PC-9 (cell line): ENCODE results near the gene PLEKHA7. TPM values are rescaled to one million over a fixed set of nuclear protein-coding genes. Genes with fewer than 3 reads are reported as not detected.

Experiments
- BruUV-seq: library from RNA; stranded (reverse); fragments of 400-500 nt; replicated peaks from 2 replicates; lab custom pipeline; 2021; lab: Mats Ljungman, UMichigan
- CTCF ChIA-PET: fragments of 300-600 bp; sonication (Branson Sonifier 250); formaldehyde crosslinking; loops from one replicate; lab custom pipeline; 2022; ENCODE audit warnings: antibody characterized with exemption; lab: Charles Lee
- POLR2A ChIA-PET: fragments of 300-600 bp; sonication (Branson Sonifier 250); formaldehyde crosslinking; loops from one replicate; lab custom pipeline; 2022; ENCODE audit warnings: antibody characterized with exemption; ENCODE audit not compliant: unreplicated experiment; lab: Charles Lee
- DNase-seq, 2 experiments: peaks; one replicate each; pipeline versions ENCODE4 v3.0.0 to v3.0.0-alpha.2; 2015 to 2022; ENCODE audit warnings: mixed read lengths in 1 of 2
- H2AFZ ChIP-seq: fragments of 200-600 bp; sonication (generic); 2 replicates; pipeline ENCODE4 v1.8.1; 2017; ENCODE audit warnings: antibody characterized with exemption
- H3F3A ChIP-seq: fragments of 200-600 bp; sonication (generic); 2 replicates; pipeline ENCODE4 v1.8.1; 2017; ENCODE audit warnings: antibody characterized with exemption, mild to moderate bottlenecking, low read depth; ENCODE audit not compliant: insufficient read depth
- H3K27ac ChIP-seq: fragments of 200-600 bp; sonication (generic); 2 replicates; pipeline ENCODE4 v1.6.1; 2016; ENCODE audit warnings: mixed run types
- H3K27me3 ChIP-seq: fragments of 200-600 bp; sonication (generic); 2 replicates; pipeline ENCODE4 v1.6.1; 2016; ENCODE audit warnings: low read depth, mixed run types; ENCODE audit not compliant: insufficient read depth
- H3K36me3 ChIP-seq: fragments of 200-600 bp; sonication (generic); 2 replicates; pipeline ENCODE4 v1.6.1; 2016; ENCODE audit warnings: low read depth, mixed run types
- H3K4me1 ChIP-seq: fragments of 200-600 bp; sonication (generic); replicated peaks from 2 replicates; pipeline ENCODE4 v1.6.1; 2016; ENCODE audit warnings: mixed run types; ENCODE audit not compliant: insufficient read depth
- H3K4me2 ChIP-seq: fragments of 200-600 bp; sonication (generic); 2 replicates; pipeline ENCODE4 v1.6.1; 2017; ENCODE audit warnings: mixed run types
- H3K4me3 ChIP-seq: fragments of 200-600 bp; sonication (generic); 2 replicates; pipeline ENCODE4 v1.6.1; 2016; ENCODE audit warnings: mixed run types
- H3K79me2 ChIP-seq: fragments of 200-600 bp; sonication (generic); 2 replicates; pipeline ENCODE4 v1.6.1; 2017; ENCODE audit warnings: low read depth, mixed run types
- H3K9me2 ChIP-seq: fragments of 200-600 bp; sonication (generic); 2 replicates; pipeline ENCODE4 v1.8.1; 2017; ENCODE audit warnings: mild to moderate bottlenecking; ENCODE audit not compliant: insufficient read depth
- H3K9me3 ChIP-seq: fragments of 200-600 bp; sonication (generic); 2 replicates; pipeline ENCODE4 v1.8.1; 2016; ENCODE audit warnings: low read depth; ENCODE audit not compliant: insufficient read depth
- H4K20me1 ChIP-seq: fragments of 200-600 bp; sonication (generic); 2 replicates; pipeline ENCODE4 v1.8.1; 2017; ENCODE audit not compliant: insufficient read depth
- EZH2 ChIP-seq: fragments of 200-600 bp; sonication (generic); IDR thresholded peaks from 2 replicates; pipeline ENCODE4 v1.8.0; 2017; ENCODE audit warnings: antibody characterized with exemption, low read depth
- intact Hi-C: fragments of 100-400 bp; cut with micrococcal nuclease; formaldehyde crosslinking; loops from one replicate; pipeline ENCODE4 v1.10.0; 2022; ENCODE audit not compliant: unreplicated experiment
- total RNA-seq: library from RNA; stranded (reverse); gene quantifications from 2 replicates; pipeline ENCODE4 v1.2.3, GENCODE V29; 2021
- TF ChIP-seq, protein P1 (sequence below): fragments of 200-600 bp; sonication (generic); conservative IDR thresholded peaks from 2 replicates; pipeline ENCODE4 v1.6.1; 2017; ENCODE audit warnings: mixed run types, antibody characterized with exemption, mild to moderate bottlenecking, moderate library complexity

PLEKHA7 gene
- total RNA-seq, 1 experiment from 2014 or later: 26.9 TPM

- BruUV-seq: no TSS peak
- Histone ChIP-seq H3K4me1 (no peaks in the 10 kb centered on the region; the same call in 1 of the 2 replicates), H3K27ac (no peak overlapping the region), H3K4me3 (no peak overlapping the region), H3K9me2 (no peaks in the 10 kb centered on the region), H2AFZ (no peak overlapping the region), H3K36me3 (no peaks in the 10 kb centered on the region), H3K27me3 (no peaks in the 10 kb centered on the region), H3K9me3 (no peaks in the 10 kb centered on the region), H3F3A (no peaks in the 10 kb centered on the region), H4K20me1 (no peaks in the 10 kb centered on the region), H3K4me2 (no peak overlapping the region), H3K79me2 (peaks cover 17% of the 10 kb centered on the region)
- CTCF ChIA-PET: no interaction called here
- TF ChIP-seq, protein P1, sequence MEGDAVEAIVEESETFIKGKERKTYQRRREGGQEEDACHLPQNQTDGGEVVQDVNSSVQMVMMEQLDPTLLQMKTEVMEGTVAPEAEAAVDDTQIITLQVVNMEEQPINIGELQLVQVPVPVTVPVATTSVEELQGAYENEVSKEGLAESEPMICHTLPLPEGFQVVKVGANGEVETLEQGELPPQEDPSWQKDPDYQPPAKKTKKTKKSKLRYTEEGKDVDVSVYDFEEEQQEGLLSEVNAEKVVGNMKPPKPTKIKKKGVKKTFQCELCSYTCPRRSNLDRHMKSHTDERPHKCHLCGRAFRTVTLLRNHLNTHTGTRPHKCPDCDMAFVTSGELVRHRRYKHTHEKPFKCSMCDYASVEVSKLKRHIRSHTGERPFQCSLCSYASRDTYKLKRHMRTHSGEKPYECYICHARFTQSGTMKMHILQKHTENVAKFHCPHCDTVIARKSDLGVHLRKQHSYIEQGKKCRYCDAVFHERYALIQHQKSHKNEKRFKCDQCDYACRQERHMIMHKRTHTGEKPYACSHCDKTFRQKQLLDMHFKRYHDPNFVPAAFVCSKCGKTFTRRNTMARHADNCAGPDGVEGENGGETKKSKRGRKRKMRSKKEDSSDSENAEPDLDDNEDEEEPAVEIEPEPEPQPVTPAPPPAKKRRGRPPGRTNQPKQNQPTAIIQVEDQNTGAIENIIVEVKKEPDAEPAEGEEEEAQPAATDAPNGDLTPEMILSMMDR: no peak
- no peak for TF ChIP-seq EZH2
- DNase-seq: no peak
- POLR2A ChIA-PET: no interaction called here
- intact Hi-C loops: no loop called here
Observed at GRCh38 chr11:16874275-16874975, 139.8 kb downstream of the PLEKHA7 start.

DNA sequence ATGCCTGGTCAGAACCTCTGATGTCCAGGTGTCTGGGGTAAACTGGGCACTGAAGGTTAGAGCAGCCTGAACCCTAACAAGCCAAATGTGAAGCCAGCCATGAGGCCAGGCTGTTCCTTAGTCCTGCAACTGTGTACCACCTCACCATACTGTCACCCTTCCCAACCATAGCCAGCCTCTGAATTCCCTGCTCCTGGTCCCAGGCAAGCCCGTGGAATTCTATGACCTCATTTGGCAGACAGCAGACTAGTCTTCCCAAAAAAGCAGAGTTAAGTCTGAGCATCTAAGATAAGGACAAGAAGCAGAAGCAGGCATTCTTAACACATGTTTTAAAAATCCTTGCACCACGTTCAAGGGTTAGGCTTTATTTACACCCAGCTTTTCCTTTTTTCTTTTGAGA is 140.9 kb downstream of the PLEKHA7 start:
- Histone ChIP-seq H3K36me3 (no peaks in the 10 kb centered on the region), H2AFZ (no peak overlapping the region), H3K27me3 (no peaks in the 10 kb centered on the region), H3K4me3 (no peak overlapping the region), H3K9me2 (no peaks in the 10 kb centered on the region), H3F3A (no peaks in the 10 kb centered on the region), H3K4me1 (no peaks in the 10 kb centered on the region; the same call in 1 of the 2 replicates), H3K79me2 (peaks cover 6% of the 10 kb centered on the region; the same call in 1 of the 2 replicates), H3K4me2 (no peak overlapping the region), H4K20me1 (no peaks in the 10 kb centered on the region), H3K9me3 (no peaks in the 10 kb centered on the region), H3K27ac (no peak overlapping the region)
- DNase-seq: no peak
- intact Hi-C loops: no loop called here
- BruUV-seq: no TSS peak
- CTCF ChIA-PET: no interaction called here
- POLR2A ChIA-PET: no interaction called here
- TF ChIP-seq EZH2: no peak
- TF ChIP-seq, protein P1: no peak

GRCh38 chr11:16871368-16871767 is 142.8 kb downstream of the PLEKHA7 start:
- Histone ChIP-seq H3K9me3 (no peaks in the 10 kb centered on the region), H3K4me1 (no peaks in the 10 kb centered on the region; the same call in 1 of the 2 replicates), H3K4me3 (no peak overlapping the region), H2AFZ (no peak overlapping the region), H3K79me2 (0 out of 2 replicates have a peak, but pooled peaks cover 3% of the 10 kb centered on the region), H3K27me3 (no peaks in the 10 kb centered on the region), H4K20me1 (no peaks in the 10 kb centered on the region), H3K4me2 (no peak overlapping the region), H3K9me2 (no peaks in the 10 kb centered on the region), H3K36me3 (no peaks in the 10 kb centered on the region), H3F3A (no peaks in the 10 kb centered on the region), H3K27ac (no peak overlapping the region)
- POLR2A ChIA-PET: no interaction called here
- DNase-seq: no peak
- CTCF ChIA-PET: no interaction called here
- intact Hi-C loops: no loop called here
- TF ChIP-seq, protein P1: no peak
- no peak for TF ChIP-seq EZH2
- no TSS peak for BruUV-seq
